DMS79 (cell line): ENCODE data around the gene CEP135.
"Not testable (repeated sequence)": the region's sequence is repeated elsewhere in the genome, so short reads cannot be mapped to it uniquely, and the experiment has no call there.

Experiments used
- DNase-seq: peaks from one replicate; lab custom pipeline; 2025; lab: John Stamatoyannopoulos, UW

Gene CEP135

DNA sequence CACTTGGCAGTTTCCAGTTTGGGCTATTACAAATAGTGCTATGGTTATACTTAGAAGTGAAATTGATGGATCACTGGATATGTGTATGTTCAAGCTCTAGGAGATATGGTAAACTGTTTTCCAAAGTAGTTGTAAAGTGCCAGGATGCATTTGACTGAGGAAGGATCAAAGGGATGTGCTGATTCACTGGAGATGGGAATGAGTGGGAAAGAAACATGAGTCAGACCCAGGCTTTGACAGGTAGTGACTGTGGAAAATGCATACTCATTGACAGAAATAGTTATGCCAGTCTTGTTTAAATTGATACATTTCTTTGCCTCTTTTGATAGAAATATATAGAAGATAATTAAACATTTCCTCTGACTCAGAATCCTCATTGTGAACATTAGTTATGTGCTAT lies 77.9 kb downstream of the CEP135 start:
- no peak for DNase-seq

DNA sequence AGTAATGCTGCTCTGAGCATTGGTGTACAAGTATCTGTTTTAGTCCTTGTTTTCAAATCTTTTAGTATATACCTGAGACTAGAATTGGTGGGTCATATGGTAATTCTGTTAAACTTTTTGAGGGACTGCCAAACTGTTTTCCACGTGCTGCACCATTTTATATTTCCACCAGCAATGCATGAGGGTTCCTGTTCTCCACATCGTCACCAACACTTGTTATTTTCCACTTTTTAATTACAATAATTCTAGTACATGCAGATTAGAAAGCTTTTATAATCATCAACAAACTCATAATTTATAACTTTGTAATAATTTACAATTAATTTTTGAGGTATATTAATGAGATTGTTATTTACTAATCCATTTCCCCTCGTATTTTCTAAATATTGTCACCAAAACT lies 79.4 kb downstream of the CEP135 start:
- no peak for DNase-seq

DNA sequence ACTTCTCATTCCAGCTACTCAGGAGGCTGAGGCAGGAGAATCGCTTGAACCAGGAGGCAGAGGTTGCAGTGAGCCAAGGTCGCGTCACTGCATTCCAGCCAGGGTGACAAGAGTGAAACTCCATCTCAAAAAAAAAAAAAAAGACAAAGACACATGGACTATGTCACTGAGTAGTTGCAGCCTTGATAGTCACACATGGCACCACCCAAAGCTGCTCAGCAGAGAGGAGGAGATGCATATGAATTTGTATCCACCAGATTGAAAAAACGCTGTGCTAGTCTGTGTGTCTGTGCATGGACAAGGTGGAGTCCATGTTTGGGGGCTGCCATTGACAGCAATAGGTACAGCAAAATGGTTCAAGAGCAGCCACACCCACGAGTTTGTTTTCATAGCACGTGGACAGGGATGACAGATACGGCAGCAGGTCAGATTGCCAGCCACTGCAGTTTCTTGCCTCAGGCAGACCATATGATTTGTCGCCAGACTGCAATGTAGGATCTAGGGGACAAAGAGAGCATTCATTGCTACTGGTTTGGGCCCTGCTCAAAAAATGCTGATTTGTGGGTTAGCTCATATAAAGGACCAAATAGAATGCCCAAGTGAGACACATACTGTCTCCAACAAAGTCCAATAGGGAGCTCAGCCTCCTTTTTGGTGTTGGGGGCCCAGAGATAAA lies 89.9 kb downstream of the CEP135 start:
- DNase-seq = no peak

DNA sequence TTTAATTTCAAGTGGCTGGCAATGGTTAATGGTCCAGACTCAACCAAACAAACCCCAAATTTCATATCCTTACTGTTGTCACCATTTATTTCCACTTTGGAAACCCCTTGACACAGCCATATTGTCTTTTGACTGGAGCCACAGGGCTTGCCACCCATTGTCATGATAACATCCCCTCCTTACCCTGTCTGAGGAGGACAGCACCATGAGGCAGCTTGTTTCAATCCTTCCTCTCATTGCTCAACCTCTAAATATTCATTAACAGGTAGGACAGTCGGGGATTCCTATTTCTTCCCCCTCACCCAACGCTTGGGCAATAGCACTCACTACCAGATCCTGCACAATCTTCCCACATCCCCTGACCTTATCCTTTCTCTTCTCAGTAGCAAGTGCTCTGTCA lies 92.1 kb downstream of the CEP135 start:
- no peak for DNase-seq

DNA sequence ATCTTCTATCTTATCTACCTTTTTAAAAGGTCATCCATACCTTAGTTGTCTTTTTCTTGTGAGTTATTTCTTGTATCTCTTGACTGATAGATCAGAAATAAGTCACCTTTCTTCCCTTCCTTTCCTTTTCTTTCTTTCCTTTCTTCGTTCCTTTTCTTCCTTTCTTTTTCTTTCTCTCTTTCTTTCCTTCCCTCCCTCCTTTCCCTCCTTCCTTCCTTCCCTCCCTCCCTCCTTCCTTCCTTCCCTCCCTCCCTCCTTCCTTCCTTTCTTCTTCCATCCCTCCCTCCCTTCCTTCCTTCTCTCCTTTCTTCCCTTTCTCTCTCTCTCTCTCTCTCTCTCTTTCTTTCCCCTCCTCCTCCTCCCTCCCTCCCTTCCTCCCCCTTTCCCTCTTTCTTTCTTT lies 93.5 kb downstream of the CEP135 start:
- no peak for DNase-seq

DNA sequence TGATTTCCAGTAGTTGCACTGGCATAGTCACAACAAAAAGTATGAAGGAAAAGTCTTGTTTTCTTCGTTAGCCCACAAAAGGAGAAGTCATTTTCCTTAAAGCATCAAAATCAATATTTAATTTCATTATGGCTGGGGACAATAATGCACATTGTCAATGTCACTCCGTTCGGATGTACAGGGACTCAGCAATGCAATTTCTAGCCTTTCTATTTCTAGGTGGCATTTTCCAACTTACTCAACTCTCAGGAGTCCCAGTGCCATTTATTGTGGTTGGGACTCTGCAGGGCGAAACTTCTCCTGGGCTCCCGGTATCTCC lies 99.6 kb downstream of the CEP135 start:
- DNase-seq = no peak

DNA sequence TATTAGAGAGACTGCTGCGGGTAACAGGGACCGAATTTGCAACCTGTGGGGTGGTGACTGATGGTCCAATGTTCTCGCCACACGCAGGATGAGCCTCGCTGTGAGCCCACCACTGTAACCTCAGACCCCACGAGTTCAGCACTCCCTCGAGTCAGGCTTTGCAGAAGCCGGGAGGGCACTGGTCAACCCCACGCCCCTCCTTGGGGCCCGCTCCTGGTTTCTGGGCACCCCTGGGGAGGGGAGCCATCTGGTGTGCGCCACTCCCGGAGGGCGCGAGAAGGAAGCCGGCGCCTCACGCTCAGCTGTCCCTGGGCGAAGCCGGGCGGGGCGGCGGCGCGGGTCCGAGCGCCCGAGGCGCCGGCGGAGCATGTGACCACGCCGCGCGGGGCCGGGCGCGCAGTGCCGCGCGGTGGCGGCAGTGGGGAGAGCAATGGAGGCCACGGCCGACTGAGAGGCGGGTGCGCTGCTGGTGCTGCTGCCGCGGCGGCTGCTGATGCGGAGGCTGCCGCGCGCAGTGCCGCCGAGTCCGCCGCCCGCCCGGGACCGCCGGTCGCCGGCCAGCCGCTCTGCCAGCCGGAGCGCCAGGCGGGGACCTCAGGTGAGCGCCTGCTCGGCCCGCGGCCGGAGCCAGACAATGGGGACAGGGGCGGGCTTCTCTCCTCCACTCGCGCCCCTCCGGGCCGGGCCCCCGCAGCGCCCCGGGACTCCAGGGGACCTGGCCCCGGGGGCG lies 100.1 kb downstream of the CEP135 start:
- no peak for DNase-seq

DNA sequence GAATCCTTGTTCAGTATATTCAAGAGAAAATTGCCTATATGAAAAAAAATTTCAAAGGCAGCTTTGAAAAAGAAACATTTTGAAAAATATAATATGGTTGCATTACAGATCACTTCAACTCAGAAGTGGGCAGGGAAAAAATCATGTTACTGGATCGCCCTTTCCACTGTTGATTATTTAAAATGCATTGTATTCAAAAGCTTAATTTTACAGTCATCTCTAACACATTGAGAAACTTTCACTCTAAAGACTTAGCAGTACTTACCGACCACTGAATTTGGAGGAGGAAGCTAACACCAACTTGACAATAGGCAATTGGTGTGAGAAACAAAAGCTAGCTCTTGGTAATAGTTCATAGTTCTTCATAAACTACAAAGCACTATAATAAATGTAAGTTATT lies 101.9 kb downstream of the CEP135 start:
- DNase-seq = no peak

DNA sequence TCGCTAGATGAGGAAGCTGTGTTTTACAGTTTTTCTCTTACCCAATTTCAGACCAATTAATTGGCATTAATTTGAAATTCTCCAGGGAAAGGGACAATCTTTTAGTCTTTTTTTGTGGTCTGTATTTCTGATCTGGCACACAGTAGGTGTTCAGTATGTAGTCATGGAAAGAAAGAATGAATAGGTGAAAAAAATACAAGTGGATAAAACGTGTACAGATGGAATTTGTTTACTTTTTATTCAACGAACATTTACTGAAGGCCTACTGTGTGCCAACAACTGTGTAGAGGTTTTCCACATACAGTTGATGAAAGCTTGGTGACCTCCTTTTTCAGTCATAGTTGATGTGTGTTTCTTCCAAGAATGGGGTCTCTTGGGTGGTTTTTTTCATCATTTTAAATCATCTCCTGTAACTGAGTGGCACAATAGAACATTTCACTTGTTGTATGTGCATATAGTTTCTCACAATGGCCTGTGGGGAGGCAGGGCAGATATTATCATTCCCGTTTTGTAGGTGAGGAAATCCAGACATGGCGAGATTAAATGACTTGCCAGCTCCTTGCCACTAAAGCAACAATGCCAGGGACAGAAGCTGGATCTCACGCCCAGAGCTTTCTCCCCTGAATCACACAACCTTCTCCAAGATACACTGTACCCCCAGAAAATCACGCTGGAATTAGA lies 102.4 kb downstream of the CEP135 start:
- no peak for DNase-seq

DNA sequence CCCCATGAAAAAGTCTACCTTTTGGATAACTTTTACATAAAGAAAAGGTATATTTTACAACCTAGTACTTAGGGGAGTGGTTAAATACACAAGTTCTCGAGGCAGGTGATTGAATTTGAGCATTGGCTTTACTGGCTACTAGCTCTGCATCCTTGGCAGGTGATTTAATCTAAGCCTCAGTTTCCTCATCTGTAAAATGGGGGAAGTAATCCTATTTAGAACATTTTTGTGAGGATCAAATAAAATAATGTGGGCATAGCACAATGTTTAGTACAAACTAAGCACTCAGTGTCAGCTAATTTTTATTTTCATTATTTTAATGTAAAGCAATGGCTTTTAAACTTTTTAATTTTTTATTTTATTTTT lies 102.9 kb downstream of the CEP135 start:
- DNase-seq = no peak

DNA sequence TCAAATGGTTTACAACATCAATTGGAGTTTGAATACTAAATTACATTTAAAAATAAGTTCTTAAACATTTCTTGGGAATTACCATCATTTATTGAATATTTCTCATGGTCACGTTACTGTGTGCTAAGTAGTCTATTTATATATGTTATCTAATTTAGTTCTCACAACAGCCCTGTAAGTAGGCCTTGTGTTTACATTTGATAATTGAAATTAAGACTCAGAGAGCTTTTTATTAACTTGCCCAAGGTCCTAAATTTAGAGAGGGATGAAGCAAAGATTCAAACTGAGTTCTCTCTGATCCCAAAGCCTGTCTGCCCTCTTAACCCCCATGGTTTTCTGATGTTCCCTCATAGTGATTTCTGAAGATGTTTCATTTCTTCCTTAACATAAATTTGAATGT lies 103.7 kb downstream of the CEP135 start:
- no peak for DNase-seq

DNA sequence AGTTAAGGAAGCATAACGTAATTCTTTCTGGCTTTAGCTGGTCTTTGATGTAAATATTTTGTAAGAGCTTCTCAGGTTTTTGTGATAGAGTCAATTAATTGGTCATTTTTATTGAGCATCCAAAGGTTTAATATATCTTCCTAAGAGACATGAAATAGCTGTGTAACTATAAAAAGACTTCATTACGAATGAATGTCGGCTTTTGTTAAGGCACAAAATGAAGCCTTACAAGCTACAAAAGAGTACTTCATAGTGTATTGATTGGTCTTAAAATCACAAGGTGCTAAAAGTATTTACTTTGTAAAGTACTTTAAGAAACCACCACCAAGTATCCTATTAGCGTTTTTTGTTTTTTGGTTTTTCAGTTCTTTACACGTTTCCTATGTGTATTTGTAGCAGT lies 104.2 kb downstream of the CEP135 start:
- no peak for DNase-seq

DNA sequence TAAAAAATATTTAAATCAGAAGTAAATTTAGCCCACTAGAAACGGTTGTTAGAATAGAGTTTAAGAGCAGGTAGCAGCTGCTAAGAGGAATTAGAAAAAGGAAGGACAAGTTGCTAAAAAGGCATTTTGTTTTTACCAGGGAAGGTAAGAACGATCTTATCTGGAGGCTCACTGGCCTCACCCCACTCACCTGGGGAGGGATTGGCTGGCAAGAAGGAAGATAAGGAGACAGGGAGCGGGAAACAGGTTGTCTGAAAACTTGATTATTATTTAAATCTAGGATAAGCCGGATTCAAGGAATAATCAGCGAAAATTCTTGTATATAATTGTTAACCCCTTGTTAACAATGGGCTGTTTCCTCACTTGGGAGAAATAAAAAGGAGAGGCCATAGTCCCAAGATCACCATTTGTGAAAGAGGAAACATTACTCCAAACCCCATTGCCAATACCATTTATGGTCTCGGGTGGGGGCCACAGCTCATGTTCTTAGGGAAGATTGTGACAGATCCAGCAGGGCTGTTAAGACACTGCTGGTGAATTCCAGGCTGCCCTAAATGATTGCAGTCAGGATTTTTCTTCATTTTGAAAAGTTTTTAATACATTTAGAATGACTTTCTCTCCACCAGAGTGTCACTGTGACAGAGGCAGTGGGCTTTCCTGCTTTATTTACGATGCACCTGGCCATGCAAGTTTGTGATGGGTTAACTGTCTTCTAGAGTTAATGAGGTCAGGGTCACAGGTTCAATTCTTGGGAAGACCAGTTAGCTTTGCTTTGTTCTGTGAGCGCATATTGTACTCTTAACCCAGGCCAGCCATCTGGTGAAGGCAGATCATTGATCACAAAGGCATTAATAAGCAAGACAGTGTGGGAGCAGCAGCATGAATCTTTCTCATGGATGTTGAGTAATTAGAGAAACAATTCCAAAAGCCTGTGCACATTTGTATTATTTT lies 106.6 kb downstream of the CEP135 start:
- no peak for DNase-seq

DNA sequence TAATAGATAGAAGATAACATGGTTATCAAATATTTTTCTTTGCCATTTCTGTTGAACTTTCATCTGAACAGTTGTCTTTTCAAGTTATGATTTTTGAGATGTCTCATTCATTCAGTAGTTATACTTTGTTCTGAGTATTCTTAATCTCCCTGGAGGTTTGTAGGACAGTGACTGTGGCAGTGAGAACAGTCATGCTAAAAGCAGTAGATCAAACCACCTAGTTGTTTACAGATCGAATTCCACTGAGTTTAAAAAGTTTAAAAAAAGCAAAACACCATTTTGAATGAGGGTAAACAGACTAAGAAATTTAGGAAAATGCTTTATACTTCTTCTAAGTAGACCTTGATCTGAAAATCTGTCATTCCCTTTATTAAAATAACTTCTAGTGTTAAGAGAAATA lies 107.2 kb downstream of the CEP135 start:
- DNase-seq = no peak

DNA sequence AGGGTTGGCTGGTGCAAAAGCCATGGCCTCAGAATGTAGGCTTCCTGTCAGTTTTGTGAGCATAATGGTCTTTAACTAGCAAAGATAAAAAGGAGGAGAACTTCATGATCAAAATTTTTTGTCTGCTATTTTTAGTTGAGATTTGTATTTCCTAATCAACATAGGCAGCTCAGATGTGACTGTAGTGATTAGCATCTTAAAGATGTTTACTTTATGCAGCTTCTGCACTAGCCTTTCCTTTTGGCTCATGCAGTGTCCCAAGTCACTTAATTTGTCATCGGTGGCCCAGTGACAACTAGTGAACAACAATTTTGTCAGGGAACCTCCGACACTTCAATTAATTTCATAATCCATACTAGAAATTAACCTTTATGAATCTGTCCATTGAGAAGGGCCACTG lies 109.8 kb downstream of the CEP135 start:
- no peak for DNase-seq

DNA sequence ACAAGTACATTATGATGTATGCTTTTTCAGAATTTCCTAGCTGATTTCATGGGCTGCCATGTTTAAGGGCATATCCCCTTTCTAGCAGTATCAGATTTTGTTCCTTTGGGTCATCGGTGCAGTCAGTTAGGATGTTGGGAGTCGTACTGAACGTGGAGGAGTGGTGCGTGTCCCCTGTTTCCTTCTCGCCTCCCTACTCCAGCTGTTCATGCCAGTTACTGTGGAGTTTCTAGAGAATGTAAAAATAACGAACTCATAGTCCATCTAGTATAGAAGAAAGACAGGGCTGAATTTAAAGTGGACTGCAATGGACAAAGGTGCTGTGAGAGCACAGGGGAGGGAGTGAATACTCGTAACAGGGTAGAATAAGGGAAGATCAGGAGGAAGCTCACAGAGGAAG lies 111.3 kb downstream of the CEP135 start:
- DNase-seq = no peak

DNA sequence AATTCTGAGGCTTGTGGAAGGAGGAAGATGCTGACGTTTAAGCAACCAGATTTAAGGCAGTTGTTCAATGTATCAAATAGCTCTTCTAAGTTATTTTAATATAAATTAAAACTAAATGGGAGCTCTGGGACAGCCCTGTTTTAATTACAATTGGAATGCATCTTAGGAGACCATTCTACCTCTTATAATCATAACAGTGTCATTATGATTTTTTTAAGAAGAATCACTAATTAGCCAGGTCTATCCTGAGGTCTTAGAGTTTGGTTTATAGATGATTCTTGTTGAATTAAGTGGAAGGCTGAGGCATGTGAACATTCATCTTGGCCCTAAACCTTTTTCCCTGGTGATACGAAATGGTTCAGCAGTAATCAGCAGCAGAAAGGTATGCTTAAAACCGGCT lies 113.4 kb downstream of the CEP135 start:
- no peak for DNase-seq

DNA sequence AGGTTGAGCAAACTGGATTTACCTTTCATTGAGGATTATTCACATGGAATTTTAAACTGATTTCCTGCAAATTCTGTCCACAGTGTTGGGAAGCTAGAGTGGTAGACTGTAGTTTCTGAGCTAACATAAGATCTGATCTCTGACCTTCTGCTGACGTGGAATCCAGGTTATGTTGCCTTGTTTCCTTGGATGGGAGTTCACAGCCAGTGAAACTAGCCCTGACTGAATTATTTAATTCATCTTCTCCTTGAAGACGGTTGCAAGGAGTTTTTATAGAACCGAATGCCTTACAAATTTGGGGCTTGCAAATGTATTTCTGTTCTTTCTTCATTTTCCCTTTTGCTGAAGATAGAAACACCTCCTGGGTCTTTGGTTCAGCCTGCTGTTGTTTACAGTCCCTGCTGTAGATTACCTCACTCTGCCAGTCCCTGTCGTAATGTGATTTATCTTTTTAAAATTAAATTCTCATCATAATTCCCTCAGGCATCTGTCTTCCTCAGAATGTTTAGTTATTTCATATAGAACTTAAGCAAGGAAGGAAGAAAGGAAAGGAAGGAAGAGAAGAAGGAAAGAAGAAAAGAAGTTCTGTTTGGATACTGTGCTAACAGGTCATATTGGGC lies 113.9 kb downstream of the CEP135 start:
- no peak for DNase-seq

DNA sequence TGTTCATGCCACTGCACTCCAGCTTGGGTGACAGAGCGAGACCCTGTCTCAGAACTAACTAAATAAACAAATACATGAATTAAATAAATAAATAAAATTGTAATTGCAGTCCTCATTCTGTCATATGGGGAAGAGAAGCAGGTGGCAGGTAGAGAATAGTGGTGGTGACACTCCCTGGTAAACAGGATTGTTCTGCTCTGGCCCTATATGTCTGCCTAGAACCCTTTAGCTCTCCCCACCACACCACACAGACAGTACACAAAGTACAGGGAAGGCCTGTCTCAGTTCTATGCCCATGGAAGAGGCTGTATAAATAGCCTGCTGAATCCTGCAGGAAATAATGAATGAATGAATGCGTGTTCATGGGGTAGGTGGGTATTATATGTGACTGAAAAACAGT lies 117.7 kb downstream of the CEP135 start:
- no peak for DNase-seq

DNA sequence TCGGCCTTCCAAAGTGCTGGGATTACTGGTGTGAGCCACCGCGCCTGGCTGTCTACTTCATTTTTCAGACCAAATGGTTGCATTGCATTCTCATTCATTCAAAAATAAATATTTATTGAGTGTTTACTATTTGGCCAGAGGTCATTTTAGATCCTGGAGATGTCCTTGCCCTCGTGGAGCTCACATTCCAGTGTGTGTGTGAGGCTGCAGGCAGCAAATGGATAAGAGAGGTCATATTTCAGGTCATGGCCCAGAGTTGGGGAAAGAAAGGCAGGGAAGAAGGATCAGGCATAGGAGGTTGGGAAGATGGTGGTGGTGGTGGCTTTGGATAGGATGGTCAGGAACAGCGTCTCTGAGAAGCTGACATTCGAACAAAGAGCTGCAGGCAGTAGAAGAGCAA lies 119.1 kb downstream of the CEP135 start:
- DNase-seq = no peak

DNA sequence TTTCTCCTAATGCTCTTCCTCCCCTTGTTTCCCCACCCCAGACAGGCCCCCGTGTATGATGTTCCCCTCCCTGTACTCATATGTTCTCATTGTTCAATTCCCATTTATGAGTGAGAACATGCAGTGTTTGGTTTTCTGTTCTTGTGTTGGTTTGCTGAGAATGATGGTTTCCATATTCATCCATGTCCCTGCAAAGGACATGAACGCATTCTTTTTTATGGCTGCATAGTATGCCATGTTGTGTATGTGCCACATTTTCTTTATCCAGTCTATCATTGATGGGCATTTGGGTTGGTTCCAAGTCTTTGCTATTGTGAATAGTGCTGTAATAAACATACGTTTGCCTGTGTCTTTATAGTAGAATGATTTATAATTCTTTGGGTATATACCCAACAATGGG lies 124.0 kb downstream of the CEP135 start:
- not testable (repeated sequence) for DNase-seq

DNA sequence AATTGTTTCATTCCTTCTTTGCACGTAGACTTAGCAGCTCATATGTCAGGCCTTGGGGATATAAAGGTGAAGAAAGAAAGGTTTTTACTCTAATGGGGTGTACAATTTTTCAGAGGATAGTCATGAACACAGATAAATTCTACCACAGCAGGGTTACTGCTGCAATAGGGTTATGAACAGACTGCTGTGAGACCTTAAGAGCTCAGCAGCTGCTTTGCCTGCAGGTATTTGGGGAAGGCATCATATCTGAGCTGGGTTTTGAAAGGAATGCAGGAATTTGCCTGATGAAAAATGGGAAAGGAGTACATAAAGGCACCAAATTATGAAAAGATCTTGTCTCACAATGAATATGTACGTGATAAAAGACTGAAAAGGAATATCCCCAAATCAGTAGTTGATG lies 128.9 kb downstream of the CEP135 start:
- DNase-seq = no peak
